NCI-H446 (cell line): ENCODE measurements around the gene NUBP2.

Experiments
- DNase-seq, 2 experiments: peaks; one replicate each; lab custom pipeline; 2025; lab: John Stamatoyannopoulos, UW

Gene NUBP2

DNA sequence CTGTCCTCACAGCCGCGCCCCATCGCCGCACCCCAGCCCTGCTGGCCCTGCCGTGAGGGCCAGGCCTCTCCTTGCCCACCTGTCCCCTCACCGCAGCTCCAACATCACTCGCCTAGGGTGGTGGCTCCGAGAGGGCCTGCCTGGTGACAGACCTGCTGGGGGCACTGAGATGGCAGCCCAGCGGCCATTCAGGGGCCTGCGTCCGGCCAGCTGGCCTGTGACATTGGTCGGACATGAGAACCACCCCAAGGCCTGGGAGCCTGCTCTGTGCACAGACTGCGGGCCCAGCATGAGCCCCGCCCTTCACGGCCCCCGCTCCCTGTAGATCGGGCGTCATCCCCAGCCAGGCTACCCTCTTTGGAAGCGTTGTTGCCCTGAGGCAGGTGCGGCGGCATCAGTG lies 23.2 kb upstream of the NUBP2 start:
- no peak for DNase-seq

DNA sequence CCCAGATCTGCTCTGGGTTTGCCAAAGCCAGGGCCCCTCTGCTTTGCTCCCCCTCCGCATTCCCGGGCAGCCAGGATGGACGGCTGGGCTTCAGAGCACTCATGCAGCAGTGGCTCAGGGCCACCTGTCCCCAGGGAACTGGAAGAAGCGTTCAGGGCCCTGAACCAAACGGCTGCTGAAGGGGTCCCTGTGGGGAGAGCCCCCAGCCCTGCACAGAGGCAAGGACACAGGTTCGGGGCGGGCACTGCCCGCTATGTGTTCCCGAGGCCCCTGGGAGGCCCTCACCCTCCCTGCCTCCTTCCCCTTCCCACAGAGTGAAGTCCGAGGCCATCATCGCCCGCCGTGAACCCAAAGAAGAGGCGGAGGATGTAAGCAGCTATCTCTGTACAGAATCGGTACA lies 21.8 kb upstream of the NUBP2 start:
- DNase-seq: no peak

DNA sequence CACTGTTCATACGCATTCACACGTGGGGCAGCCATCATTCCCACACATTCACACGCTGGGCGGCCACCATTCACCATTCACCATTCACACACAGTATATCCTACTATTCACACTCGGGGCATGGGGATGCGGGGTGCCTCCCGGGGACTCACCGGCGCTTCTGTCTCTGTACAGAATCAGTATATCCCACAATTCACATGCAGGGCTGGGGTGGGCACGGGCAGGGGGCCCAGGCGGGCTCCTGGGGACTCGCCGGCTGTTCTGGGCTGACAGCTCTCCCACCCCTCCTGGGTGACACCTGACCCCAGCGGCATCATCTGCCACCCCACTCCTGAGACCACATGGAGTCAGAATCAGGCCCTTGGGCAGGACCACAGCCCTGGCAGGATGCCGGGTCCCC lies 21.0 kb upstream of the NUBP2 start:
- DNase-seq: no peak

DNA sequence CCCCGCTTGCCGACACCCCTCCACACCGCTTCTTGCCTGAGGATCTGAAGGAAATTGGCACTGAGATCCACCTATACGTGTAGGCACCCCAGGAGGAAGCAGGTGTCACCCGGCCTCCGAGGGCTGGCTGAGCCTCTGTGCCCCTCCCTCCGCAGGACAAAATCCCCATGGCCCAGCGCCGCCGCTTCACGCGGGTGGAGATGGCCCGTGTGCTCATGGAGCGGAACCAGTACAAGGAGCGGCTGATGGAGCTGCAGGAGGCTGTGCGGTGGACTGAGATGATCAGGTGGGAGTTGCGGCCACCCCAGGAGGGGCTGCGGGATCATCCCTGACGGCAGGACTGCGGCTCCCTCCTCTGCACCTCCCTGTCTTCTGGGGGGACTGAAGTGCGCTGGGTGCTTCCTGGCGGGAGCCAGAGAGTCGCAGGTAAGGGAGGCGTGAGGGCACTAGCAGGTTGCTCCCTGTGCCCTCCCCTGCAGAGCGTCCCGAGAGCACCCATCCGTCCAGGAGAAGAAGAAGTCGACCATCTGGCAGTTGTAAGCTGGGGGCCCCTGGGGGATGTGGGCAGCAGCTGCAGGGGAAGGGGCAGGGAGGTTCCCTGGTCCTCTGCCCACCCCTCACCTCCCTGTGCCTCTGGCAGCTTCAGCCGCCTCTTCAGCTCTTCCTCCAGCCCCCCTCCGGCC lies 20.4 kb upstream of the NUBP2 start:
- DNase-seq: no peak

DNA sequence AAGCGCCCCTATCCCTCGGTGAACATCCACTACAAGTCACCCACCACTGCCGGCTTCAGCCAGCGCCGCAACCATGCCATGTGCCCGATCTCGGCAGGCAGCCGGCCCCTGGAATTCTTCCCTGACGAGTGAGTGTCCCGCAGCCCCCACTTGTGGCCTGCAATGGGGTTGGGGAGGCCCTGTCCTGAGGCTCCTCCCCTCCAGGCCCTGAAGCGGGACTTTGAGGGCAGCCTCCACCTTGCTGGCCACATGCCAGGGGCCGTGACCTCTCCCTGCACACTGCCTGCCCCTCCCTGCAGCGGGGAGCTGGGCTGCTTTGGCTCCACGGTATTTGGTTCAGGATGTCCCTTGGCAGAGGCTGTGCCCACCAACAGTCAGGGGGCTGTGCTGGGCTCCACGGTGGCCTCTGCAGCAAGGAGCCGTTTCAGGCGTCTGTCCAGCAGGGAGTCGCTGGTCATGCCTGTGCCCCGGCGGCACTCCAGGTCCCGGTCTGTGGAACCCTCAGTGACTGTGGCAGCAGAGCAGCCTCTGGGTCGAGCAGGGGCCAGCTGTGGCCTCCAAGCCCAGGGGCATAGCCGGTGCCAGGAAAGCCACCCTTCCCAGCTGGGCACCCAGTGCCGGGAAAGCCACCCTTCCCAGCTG lies 19.8 kb upstream of the NUBP2 start:
- no peak for DNase-seq

DNA sequence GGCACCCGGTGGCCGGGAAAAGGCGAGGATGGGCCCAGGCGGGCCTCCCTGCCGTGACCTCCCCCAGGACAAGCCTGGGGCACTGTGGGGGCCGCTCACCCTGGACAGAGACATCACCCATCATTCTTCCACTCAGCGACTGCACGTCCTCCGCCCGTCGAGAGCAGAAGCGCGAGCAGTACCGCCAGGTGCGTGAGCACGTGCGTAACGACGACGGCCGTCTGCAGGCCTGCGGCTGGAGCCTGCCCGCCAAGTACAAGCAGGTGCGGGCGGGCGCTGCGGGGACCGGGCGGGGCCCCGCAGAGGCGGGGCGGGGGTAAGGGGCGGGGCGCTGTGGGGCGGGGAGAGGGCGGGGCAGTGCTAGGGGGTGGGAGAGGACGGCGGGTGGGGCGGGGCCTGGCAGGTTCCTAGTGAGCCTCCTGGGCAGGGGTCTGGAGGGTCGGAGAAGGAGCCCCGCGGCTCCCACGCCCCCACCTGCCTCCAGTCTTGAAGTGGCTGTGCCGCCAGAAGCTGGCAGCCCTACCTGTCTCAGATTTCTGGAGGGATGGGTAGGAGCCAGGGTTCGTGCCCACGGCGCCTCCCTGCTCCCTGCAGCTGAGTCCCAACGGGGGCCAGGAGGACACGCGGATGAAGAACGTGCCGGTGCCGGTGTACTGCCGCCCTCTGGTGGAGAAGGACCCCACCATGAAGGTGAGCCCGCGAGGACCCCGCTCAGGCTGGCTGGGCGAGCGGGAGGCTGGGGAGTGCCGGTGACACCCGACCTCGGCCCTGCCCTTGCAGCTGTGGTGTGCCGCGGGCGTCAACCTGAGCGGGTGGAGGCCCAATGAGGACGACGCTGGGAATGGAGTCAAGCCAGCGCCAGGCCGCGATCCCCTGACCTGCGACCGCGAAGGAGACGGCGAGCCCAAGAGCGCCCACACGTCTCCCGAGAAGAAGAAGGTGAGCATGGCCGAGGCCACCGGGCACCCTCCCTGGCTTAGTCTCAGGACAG lies 18.9 kb upstream of the NUBP2 start:
- DNase-seq: no peak

DNA sequence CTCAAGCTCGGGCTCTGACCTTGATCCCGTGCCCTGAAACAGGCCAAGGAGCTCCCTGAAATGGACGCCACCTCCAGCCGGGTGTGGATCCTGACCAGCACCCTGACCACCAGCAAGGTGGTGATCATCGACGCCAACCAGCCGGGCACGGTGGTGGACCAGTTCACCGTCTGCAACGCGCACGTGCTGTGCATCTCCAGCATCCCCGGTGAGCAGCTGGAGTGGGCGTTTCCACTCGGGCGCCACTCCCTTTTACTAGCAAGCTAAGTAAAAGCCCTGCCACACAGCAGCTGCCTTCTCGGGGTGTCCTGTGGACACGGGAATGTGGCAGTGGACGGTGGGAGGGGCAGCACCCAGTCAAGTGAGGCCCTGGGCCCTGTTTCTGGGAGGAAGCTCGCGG lies 17.8 kb upstream of the NUBP2 start:
- no peak for DNase-seq

DNA sequence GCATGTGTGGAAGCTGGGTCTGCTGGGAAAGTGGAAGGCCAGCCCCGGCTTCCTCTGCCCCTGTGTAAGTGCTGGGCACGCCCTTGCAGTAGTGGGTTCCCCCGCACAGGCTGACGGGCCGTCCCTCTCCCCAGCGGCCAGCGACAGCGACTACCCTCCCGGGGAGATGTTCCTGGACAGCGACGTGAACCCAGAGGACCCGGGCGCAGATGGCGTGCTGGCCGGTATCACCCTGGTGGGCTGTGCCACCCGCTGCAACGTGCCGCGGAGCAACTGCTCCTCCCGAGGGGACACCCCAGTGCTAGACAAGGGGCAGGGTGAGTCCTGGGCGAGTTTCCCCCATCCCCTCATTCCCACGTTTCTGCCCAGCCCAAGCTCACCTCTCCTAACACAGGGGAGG lies 16.9 kb upstream of the NUBP2 start:
- no peak for DNase-seq

DNA sequence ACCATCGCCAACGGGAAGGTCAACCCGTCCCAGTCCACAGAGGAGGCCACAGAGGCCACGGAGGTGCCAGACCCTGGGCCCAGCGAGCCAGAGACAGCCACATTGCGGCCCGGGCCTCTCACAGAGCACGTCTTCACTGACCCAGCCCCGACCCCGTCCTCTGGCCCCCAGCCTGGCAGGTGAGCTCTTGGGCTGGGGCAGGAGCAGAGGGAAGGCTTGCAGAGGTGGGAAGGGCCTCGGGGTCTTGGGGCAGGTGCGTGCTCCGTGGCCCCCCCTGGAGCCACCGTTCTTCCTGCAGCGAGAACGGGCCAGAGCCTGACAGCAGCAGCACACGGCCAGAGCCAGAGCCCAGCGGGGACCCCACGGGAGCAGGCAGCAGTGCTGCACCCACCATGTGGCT lies 16.5 kb upstream of the NUBP2 start:
- DNase-seq: no peak

DNA sequence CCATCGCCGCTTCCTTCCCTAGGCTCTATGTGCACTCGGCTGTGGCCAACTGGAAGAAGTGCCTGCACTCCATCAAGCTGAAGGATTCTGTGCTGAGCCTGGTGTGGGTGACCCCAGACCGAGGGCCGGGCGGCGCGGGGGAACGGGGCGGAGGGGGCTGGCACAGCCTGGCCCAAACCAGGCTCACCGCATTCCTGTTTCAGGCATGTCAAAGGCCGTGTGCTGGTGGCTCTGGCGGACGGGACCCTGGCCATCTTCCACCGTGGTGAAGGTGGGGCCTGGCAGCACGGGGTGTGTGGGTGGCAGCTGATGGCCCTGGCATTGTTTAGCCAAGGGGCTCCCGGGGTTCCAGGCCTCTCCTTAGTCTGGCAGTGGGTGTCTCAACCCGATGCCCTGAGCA lies 16.1 kb upstream of the NUBP2 start:
- DNase-seq: no peak

DNA sequence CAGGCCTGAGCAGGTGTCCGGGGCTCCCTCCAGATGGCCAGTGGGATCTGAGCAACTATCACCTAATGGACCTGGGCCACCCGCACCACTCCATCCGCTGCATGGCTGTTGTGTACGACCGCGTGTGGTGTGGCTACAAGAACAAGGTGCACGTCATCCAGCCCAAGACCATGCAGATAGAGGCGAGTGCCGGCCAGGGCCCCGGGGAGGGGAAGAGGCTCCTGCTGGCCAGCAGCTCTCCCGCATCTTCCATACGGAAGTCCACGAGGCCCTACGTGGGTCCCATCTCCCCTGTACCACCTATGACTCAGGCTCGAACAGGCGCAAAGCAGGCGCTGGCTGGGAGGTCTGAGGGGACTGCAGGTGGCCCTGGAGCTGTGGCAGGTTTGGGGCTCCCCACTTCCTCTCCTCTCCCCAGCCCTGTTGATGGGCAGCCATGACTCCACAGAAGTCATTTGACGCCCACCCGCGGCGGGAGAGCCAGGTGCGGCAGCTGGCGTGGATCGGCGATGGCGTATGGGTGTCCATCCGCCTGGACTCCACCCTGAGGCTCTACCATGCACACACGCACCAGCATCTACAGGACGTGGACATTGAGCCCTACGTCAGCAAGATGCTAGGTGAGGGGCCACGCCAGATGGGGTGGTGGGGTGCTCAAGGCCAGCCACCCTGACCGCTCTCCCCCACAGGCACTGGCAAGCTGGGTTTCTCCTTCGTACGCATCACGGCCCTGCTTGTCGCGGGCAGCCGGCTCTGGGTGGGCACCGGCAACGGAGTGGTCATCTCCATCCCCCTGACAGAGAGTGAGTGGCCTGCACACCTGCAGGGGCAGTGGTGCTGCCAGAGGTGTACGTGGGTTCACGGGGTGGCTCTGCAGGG lies 15.4 kb upstream of the NUBP2 start:
- no peak for DNase-seq

DNA sequence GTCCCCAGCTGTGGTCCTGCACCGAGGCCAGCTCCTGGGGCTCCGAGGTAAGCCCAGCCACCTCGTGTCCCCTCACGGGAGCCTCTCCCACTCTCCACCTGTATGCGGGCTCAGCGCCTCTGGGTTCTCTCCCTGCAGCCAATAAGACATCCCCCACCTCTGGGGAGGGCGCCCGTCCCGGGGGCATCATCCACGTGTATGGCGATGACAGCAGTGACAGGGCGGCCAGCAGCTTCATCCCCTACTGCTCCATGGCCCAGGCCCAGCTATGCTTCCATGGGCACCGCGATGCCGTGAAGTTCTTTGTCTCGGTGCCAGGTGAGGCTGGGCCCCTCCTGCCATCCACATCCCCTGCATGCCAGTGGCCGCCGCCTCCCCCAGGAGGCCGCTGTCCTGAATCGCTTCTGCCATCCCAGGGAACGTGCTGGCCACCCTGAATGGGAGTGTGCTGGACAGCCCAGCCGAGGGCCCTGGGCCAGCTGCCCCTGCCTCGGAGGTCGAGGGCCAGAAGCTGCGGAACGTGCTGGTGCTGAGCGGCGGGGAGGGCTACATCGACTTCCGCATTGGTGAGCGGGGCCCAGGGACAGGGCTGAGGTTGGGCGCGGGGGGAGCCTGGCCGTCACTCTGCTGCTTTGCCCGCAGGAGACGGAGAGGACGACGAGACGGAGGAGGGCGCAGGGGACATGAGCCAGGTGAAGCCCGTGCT lies 14.5 kb upstream of the NUBP2 start:
- DNase-seq: no peak

DNA sequence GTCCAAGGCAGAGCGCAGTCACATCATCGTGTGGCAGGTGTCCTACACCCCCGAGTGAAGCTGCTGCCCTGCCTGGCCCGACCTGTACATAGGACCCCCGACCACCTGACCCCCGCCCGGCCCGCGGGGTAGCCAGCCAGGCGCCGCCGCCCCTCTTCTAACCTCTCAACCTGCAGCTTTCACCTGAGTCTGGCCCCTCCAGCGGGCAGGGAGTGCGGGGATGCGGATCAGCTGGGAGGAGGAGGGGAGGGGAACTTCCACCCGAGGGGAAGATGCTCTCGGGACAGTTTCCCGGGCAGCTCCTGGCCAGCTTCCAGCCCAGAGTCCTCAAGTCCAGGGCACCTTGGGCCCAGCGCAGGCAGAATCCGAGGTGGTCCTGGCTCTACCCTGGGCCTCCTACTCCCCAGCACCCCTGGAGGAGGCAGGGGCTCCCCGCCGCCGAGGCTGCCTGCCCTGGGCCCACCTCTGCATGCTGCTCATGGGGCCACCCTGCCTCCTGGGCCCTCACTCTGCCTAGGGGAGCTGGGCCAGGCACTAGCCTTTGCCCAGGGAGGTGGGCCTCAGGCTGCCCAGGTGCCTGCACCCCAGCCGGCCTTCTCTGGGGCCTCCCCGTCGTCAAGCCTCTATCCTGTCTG lies 13.9 kb upstream of the NUBP2 start:
- DNase-seq: no peak

DNA sequence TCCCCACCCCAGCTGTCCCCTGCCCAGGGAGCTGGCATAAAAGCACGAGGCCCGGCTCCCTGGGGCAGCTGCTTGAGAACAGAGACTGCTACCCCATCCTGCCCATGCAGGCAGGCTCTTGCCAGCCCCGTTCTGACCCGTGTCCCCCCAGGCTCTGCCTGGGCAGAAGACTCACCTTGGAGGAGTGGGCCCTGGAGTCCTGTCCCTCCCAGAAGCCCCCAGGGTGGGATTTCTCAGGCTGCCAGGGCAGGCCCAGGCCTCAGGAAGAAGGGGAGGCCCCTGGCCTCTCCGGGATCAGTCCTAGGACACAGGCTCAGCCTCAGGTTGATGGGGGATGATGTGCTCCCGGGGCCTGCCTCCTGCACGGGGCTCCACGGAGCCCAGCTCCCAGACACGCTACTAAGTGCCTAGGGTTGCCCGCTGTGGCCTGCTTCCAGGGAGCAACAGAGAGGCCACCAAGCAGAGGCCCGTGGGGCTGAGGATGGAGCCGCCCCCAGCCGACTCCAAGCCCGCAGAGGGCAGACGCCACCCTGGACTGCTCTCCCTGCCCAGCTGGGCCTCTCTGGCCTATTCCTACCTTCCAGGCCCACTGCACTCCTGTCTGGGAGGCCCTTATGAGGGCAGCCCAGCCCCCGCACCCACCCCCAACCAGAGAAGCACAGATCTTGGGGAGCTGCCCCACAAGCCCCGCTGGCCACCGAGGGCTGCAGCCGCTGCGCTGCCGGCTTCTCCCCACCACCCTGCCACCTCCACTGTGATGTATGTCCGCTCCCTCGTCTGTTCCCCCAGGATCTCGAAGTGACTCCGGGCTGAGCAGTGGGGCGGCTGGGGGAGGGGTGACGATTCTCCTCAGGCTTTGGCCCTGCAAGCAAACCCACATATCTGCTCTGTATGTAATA lies 13.1 kb upstream of the NUBP2 start:
- no peak for DNase-seq

DNA sequence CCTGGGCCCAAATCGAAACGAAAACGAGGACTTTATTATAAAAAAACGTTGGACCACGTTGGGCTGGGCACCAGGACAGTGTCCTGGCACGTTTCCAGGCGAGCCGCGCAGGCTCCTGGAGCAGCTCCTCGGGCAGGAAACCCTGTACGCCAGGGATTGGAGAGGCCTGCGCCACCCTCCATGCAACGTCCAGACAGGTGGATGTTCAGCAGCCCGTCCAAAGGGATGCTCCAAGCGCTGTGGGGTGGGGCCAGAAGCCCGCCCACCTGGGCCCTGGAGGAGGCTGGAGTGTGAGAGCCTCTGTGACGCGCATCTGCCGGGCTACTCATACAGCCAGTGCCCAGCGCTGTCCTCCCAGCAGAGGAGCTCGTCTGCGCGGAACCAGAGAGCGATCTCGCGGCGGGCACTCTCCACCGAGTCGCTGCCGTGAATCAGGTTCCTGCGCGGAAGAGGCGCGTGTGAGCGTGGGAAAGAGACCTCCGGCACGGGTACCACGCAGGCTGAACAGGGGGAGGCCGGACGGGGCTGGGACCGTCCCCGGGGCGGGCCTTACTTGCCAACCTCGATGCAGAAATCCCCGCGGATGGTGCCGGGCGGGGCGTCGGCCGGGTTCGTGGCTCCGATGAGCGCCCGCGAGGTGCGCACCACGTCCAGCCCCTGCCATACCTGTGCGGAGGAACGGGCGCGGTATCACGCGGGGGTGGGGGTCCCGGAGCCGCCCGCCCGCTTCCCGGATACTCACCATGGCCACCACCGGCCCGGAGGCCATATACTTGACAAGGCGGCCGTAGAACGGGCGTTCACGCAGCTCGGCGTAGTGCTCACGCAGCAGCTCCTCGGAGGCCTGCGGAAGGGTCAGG lies 12.2 kb upstream of the NUBP2 start:
- peak in 1 of 2 experiments; percentile 49 for DNase-seq

DNA sequence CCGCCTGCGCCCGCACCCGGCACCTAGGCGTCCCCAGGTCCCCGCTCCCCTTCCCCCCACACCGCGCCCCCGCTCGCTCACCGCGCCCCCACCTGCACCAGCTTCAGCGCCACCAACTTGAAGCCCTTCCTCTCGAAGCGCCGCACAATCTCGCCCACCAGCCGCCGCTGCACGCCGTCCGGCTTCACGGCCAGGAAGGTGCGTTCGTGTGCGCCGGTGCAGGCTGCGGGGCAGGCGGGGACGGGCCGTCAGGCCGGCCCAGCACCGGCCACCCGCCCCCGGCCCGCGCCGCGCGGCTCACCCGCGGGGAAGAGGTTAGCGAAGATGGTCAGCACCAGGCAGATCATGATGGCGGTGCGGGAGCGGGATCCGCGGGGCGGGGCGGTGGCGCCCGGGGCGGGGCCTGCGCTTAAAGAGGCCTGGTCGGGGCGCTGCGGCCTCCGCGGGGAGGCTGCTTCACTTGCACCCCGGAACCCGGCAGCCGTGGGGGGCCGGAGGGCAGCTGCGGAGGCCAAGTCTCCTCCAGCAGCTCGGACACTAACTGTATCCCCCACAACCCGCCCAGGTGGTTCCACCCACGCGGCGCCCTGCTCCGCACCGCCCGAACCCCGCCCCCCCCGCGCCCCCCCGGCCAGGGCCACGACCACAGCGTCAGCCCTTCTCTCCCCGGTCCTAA lies 11.4 kb upstream of the NUBP2 start, which contains the start of gene NME3:
Gene NME3 (minus strand): TSS at position 356 of the 676 bp plus-strand sequence. CDS start 9 bp downstream, at position 347.
- peak; percentile 13 to 63 for DNase-seq

DNA sequence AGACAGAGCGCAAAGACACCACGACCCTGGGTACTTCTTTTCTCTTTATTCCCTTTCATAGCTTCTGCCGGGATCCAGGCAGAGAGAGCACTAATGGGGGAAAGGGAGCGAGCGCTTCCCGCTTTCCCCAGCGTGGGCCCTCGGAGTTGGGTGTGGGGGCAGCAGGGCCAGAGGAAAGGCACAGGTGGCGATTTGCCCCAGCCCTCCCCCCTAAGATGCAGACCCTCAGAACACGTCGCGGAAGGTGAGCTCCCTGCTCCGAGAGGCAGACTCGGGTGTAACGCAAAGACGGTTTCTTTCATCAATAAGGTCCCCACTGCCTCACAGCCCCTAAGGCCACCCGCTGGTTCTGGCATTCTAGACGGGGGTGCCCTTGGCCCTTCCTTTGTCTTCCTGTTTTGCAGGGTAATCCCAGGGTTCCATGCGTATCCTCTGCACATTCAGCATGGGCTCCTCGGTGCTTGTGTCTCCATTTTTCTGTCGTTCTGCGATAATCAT lies 10.8 kb upstream of the NUBP2 start:
- DNase-seq: no peak
